ENCODE measurements around the gene MROH2A. TPM values are rescaled to one million over a fixed set of nuclear protein-coding genes. Genes with fewer than 3 reads are reported as not detected.

Gene MROH2A
- total RNA-seq, 1 experiment from 2014 or later: not detected

DNA sequence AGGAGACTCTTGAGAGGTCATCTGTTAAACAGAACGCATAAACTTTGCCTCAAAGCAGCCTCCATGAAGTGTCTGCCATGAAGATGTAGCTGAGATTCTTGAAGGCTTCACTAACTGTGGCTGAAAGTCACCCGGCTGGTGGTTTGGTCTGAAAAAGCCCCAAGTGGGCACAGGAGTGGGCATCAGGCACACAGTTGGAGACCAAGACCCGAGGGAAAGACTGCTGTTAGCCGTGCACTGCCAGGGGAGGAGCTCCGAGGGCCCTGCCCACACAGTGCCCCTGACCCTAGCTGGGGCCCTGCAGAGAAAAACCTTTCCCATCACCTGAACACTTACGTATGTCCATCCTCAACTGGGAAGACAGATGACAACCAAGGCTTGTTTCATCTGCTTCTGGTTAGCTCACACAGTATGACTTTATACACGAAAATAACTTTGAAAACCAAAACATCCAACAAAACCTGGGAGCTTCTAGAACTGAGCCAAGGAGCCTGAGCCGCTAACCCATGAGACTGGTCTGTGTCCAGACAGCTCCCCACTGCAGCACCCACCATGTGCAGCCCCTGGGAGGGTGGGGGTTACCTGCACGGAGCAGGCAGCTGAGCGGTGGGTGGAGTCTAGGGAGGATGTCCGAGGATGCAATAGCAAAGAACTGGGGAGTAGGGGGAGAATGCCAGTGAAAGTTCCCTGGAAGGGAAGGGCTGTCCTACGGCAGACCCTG, 60.8 kb downstream of the MROH2A start:
- ATAC-seq: no peak
- no TSS peak for BruUV-seq (replicated peaks)
- peaks cover 26% of the 10 kb centered on the region; the same call in 1 of the 2 replicates for H4K20me1 ChIP-seq (ENCODE audit: insufficient read depth)
- no peaks in the 10 kb centered on the region for H3K27me3 ChIP-seq (ENCODE audit: insufficient read depth, low read length)
- DNase-seq (ENCODE audit: low read depth, low spot score): no peak
- no peaks in the 10 kb centered on the region for H3K4me1 ChIP-seq (ENCODE audit: control insufficient read depth in 1 of 2, insufficient read depth in 2 of 2, low read length in 2 of 2)
- POLR2A ChIA-PET: no interaction called here
- intact Hi-C loops (cut with micrococcal nuclease): loop anchor here (10.0 kb wide), 1 partner anchor 354 kb away; no protein-coding TSS in a partner anchor
- no peaks in the 10 kb centered on the region for H3K9me2 ChIP-seq (ENCODE audit: insufficient read depth)
- H3K9me3 ChIP-seq (ENCODE audit: control insufficient read depth in 1 of 2, insufficient read depth in 1 of 2, low read depth in 1 of 2, low read length in 2 of 2): no peaks in the 10 kb centered on the region
- peaks cover 97% of the 10 kb centered on the region for H3K79me2 ChIP-seq (ENCODE audit: insufficient read depth, low read length)
- no peak overlapping the region for H3K9ac ChIP-seq (ENCODE audit: low read length)
- no peak overlapping the region for H3K27ac ChIP-seq (ENCODE audit: low read depth, low read length)
- H3K4me3 ChIP-seq (replicated peaks in 1 of 2; ENCODE audit: low read depth in 1 of 2, low read length in 2 of 2): no peak overlapping the region
- peaks cover 80 to 90% of the 10 kb centered on the region in 2 experiments for H3K36me3 ChIP-seq (ENCODE audit: control insufficient read depth in 1 of 2, insufficient read depth in 2 of 2, low read length in 2 of 2)
- TF ChIP-seq YY1 (IDR thresholded peaks at IDR 0.05; ENCODE audit: extremely low read depth, insufficient replicate concordance, low read depth, low read length) (no peak), EZH2 (IDR thresholded peaks at IDR 0.05) (no peak), ELF1 (IDR thresholded peaks at IDR 0.05; ENCODE audit: borderline replicate concordance, low read depth) (no peak), POLR2A (IDR thresholded peaks at IDR 0.05; ENCODE audit: borderline replicate concordance, extremely low read depth, insufficient read depth, insufficient read length) (no peak), EZH2phosphoT487 (IDR thresholded peaks at IDR 0.05; ENCODE audit: borderline replicate concordance) (no peak)
- TF ChIP-seq, protein P1, sequence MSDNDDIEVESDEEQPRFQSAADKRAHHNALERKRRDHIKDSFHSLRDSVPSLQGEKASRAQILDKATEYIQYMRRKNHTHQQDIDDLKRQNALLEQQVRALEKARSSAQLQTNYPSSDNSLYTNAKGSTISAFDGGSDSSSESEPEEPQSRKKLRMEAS (IDR thresholded peaks at IDR 0.05): no peak
- RAD21 ChIA-PET (ENCODE audit: low non-redundant PET in 1 of 2, low total read pairs in 2 of 2, uncharacterized antibody in 2 of 2, unreplicated experiment in 2 of 2): no interaction called here
- no peak overlapping the region for H3K4me2 ChIP-seq (ENCODE audit: low read length)
- no peak overlapping the region for H2AFZ ChIP-seq (ENCODE audit: low read depth, low read length, poor library complexity, severe bottlenecking)
- CTCF ChIA-PET: no interaction called here

DNA sequence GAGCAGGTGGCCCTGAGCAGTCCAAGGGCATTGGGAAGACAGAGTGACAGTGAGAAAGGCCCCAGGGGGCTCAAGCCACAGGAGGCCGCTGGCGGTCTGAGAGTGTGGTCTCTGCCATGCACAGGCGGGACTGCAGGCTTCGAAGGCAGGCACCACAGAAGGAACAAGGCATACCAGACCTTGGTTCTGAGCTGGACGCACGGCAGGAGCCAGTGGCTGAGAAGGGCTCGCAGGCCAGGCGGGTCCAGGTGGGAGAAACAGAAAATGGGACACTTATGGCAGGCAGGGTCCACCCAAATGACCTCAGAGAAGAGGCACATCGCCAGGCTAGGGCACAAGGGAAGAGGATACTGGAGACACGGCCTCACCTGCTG, 61.3 kb downstream of the MROH2A start:
- Histone ChIP-seq H3K27me3 (ENCODE audit: insufficient read depth, low read length) (no peaks in the 10 kb centered on the region), H3K27ac (ENCODE audit: low read depth, low read length) (no peak overlapping the region), H3K4me3 (replicated peaks in 1 of 2; ENCODE audit: low read depth in 1 of 2, low read length in 2 of 2) (no peak overlapping the region), H3K9ac (ENCODE audit: low read length) (no peak overlapping the region), H2AFZ (ENCODE audit: low read depth, low read length, poor library complexity, severe bottlenecking) (no peak overlapping the region), H3K79me2 (ENCODE audit: insufficient read depth, low read length) (peaks cover 99% of the 10 kb centered on the region), H3K36me3 (ENCODE audit: control insufficient read depth in 1 of 2, insufficient read depth in 2 of 2, low read length in 2 of 2) (peaks cover 86 to 96% of the 10 kb centered on the region in 2 experiments), H3K4me1 (ENCODE audit: control insufficient read depth in 1 of 2, insufficient read depth in 2 of 2, low read length in 2 of 2) (no peaks in the 10 kb centered on the region), H3K9me3 (ENCODE audit: control insufficient read depth in 1 of 2, insufficient read depth in 1 of 2, low read depth in 1 of 2, low read length in 2 of 2) (no peaks in the 10 kb centered on the region), H4K20me1 (ENCODE audit: insufficient read depth) (peaks cover 26% of the 10 kb centered on the region; the same call in 1 of the 2 replicates), H3K4me2 (ENCODE audit: low read length) (no peak overlapping the region), H3K9me2 (ENCODE audit: insufficient read depth) (no peaks in the 10 kb centered on the region)
- POLR2A ChIA-PET: no interaction called here
- DNase-seq (ENCODE audit: low read depth, low spot score) (no peak), ATAC-seq (no peak)
- CTCF ChIA-PET: no interaction called here
- BruUV-seq (replicated peaks): no TSS peak
- intact Hi-C loops (cut with micrococcal nuclease): loop anchor here (10.0 kb wide), 1 partner anchor 355 kb away; no protein-coding TSS in a partner anchor
- RAD21 ChIA-PET (ENCODE audit: low non-redundant PET in 1 of 2, low total read pairs in 2 of 2, uncharacterized antibody in 2 of 2, unreplicated experiment in 2 of 2): no interaction called here
- TF ChIP-seq CBX3 (IDR thresholded peaks at IDR 0.05; ENCODE audit: low read depth) (no peak), SRF (IDR thresholded peaks at IDR 0.05; ENCODE audit: low read depth) (no peak), ELF1 (IDR thresholded peaks at IDR 0.05; ENCODE audit: borderline replicate concordance, low read depth) (no peak), FOSL1 (IDR thresholded peaks at IDR 0.05; ENCODE audit: low read depth) (no peak), SP1 (IDR thresholded peaks at IDR 0.05; ENCODE audit: low read depth) (no peak), SIN3A (IDR thresholded peaks at IDR 0.05; ENCODE audit: low read depth) (no peak), ZNF274 (IDR thresholded peaks at IDR 0.05; ENCODE audit: low read depth, low read length) (no peak), POLR2A (IDR thresholded peaks at IDR 0.05; ENCODE audit: borderline replicate concordance, extremely low read depth, insufficient read depth, insufficient read length) (no peak), CEBPB (IDR thresholded peaks at IDR 0.05; ENCODE audit: low read depth) (no peak), TCF7L2 (IDR thresholded peaks at IDR 0.05; ENCODE audit: borderline replicate concordance, extremely low read depth, insufficient read depth, insufficient read length) (no peak), EZH2phosphoT487 (IDR thresholded peaks at IDR 0.05; ENCODE audit: borderline replicate concordance) (no peak), POLR2AphosphoS5 (IDR thresholded peaks at IDR 0.05; ENCODE audit: low read depth, low read length) (no peak)
- TF ChIP-seq, protein P1 (IDR thresholded peaks at IDR 0.05): no peak
- TF ChIP-seq, protein P2, sequence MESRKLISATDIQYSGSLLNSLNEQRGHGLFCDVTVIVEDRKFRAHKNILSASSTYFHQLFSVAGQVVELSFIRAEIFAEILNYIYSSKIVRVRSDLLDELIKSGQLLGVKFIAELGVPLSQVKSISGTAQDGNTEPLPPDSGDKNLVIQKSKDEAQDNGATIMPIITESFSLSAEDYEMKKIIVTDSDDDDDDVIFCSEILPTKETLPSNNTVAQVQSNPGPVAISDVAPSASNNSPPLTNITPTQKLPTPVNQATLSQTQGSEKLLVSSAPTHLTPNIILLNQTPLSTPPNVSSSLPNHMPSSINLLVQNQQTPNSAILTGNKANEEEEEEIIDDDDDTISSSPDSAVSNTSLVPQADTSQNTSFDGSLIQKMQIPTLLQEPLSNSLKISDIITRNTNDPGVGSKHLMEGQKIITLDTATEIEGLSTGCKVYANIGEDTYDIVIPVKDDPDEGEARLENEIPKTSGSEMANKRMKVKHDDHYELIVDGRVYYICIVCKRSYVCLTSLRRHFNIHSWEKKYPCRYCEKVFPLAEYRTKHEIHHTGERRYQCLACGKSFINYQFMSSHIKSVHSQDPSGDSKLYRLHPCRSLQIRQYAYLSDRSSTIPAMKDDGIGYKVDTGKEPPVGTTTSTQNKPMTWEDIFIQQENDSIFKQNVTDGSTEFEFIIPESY (IDR thresholded peaks at IDR 0.05; ENCODE audit: extremely low read depth, insufficient replicate concordance, low read length): no peak

Data from HCT116 (cell line).